Stimulated activated naive B cell treated with anti-CD40 and anti-IgM and Interleukin-4, amounts not matched to agents 10 μg/mL and 1 μg/mL and 100 μg/mL, for 72 hours (primary cell): ENCODE results near the gene SH3GLB2.
"Not testable (repeated sequence)": the region's sequence is repeated elsewhere in the genome, so short reads cannot be mapped to it uniquely, and the experiment has no call there.

Experiments
- ATAC-seq, 2 donors: fragments of 150-1000 bp; cut with Tn5 transposase; replicated peaks; 2 replicates each; pipeline ENCODE4 v1.10.0; 2021; ENCODE audit warnings: moderate library complexity in 1 of 2
- DNase-seq: peaks from one replicate; pipeline ENCODE4 v3.0.0; 2021
- H3K27ac Mint-ChIP-seq: one replicate; pipeline ENCODE4 v1.8.0; 2022; ENCODE audit warnings: mild to moderate bottlenecking, mixed read lengths
- H3K27me3 Mint-ChIP-seq, 2 donors: one replicate each; pipeline ENCODE4 v1.8.0; 2022; ENCODE audit warnings: mixed read lengths in 2 of 2
- H3K36me3 Mint-ChIP-seq, 2 donors: one replicate each; pipeline ENCODE4 v1.8.0; 2022; ENCODE audit warnings: mixed read lengths in 2 of 2, mild to moderate bottlenecking in 1 of 2
- H3K4me1 Mint-ChIP-seq, 2 donors: one replicate each; pipeline ENCODE4 v1.8.0; 2022; ENCODE audit warnings: mixed read lengths in 2 of 2, mild to moderate bottlenecking in 1 of 2
- H3K4me3 Mint-ChIP-seq, 2 donors: one replicate each; pipeline ENCODE4 v1.8.0; 2022; ENCODE audit warnings: mild to moderate bottlenecking in 2 of 2, mixed read lengths in 2 of 2, moderate library complexity in 1 of 2
- H3K9me3 Mint-ChIP-seq, 2 donors: one replicate each; pipeline ENCODE4 v1.8.0; 2022; ENCODE audit warnings: mixed read lengths in 2 of 2, mild to moderate bottlenecking in 1 of 2

Gene SH3GLB2

GRCh38 chr9:128979111-128979510 lies 49.0 kb downstream of the SH3GLB2 start:
- no peak for ATAC-seq
- peaks cover 21 to 62% of the 10 kb centered on the region in 2 donors for H3K36me3 Mint-ChIP-seq
- H3K27ac Mint-ChIP-seq = no peak overlapping the region
- no peak for DNase-seq
- no peaks in the 10 kb centered on the region for H3K4me1 Mint-ChIP-seq
- no peak overlapping the region for H3K4me3 Mint-ChIP-seq
- no peaks in the 10 kb centered on the region for H3K9me3 Mint-ChIP-seq
- H3K27me3 Mint-ChIP-seq = no peaks in the 10 kb centered on the region

- Mint-ChIP-seq H3K4me1 (peaks cover 0 to 2% of the 10 kb centered on the region in 2 donors), H3K9me3 (no peaks in the 10 kb centered on the region), H3K4me3 (no peak overlapping the region), H3K36me3 (peaks cover 38 to 59% of the 10 kb centered on the region in 2 donors), H3K27ac (no peak overlapping the region), H3K27me3 (no peaks in the 10 kb centered on the region)
- DNase-seq = no peak
- no peak for ATAC-seq
Measured at GRCh38 chr9:128972956-128973355, 55.2 kb downstream of the SH3GLB2 start.

DNA sequence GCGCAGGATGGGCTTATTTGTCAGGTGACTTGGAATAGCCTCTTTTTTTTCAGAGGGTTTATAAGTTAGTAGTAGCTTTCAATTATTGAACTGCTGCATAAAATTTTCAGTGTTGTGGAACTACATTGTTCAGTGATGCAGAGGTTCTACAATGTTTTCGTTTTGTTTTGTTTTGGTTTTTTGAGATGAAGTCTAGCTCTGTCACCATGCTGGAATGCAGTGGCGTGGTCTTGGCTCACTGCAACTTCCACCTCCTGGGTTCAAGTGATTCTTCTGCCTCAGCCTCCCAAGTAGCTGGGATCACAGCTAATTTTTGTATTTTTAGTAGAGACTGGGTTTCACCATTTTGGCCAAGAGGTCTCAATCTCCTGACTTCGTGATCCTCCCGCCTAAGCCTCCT lies 58.6 kb downstream of the SH3GLB2 start:
- H3K27me3 Mint-ChIP-seq = no peaks in the 10 kb centered on the region
- no peak overlapping the region for H3K4me3 Mint-ChIP-seq
- H3K4me1 Mint-ChIP-seq = peaks cover 0 to 4% of the 10 kb centered on the region in 2 donors
- no peak for DNase-seq
- no peak for ATAC-seq
- H3K36me3 Mint-ChIP-seq = peaks cover 46 to 50% of the 10 kb centered on the region in 2 donors
- no peaks in the 10 kb centered on the region for H3K9me3 Mint-ChIP-seq
- H3K27ac Mint-ChIP-seq = no peak overlapping the region

DNA sequence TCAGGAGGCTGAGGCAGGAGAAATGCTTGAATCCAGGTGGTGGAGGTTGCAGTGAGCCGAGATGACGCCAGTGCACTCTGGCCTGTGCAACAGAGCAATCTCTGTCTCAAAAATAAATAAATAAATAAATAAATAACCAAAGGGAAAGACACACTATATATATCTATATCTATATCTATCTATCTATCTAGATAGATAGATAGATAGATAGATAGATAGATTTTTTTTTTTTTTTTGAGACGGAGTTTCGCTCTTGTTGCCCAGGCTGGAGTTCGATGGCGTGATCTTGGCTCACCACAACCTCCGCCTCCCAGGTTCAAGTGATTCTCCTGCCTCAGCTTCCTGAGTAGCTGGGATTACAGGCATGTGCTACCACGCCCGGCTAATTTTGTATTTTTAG lies 66.7 kb downstream of the SH3GLB2 start:
- not testable (repeated sequence) for DNase-seq, H3K9me3 Mint-ChIP-seq, H3K4me1 Mint-ChIP-seq, H3K27ac Mint-ChIP-seq, H3K27me3 Mint-ChIP-seq, ATAC-seq, H3K4me3 Mint-ChIP-seq
- peaks cover 20 to 34% of the 10 kb centered on the region in 2 donors for H3K36me3 Mint-ChIP-seq
